Peyer's patch (tissue), 4 donors: Measurements from ENCODE around the gene PLA2G12A.

Experiments
- POLR2A ChIP-seq, 2 donors: fragments of 450-650 bp; IDR thresholded peaks; one replicate each; pipeline ENCODE4 v1.5.1; 2017; ENCODE audit warnings: antibody characterized with exemption in 2 of 2, mild to moderate bottlenecking in 2 of 2, moderate library complexity in 2 of 2
- TF ChIP-seq, protein P1 (sequence below), 6 experiments: fragments of 450-650 bp in 4 of 6; fragments of 200-600 bp in 2 of 6; sonication (generic) in 1 of 6; IDR thresholded peaks; one replicate each; pipeline ENCODE4 v1.5.1; 2017 to 2019; ENCODE audit warnings: antibody characterized with exemption in 6 of 6, mild to moderate bottlenecking in 3 of 6, moderate library complexity in 1 of 6

DNA sequence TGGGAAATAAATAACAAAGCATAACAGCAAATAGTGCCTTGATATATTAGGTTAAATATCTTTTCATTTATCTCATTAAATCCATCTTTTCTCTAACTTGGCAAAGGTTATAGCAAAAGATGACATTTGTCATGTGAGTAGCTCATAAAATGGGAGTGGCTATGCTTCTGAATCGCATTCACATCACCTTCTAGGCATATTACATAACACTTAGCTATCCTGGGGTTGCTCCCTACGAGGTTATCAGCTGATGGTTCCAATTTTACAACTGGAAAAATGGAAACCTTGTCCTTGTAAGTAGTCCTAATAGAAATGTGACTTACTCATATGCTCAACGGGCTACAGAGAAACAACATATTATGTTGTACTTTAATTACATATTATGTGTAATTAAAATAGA is 16.4 kb downstream of the PLA2G12A start:
- TF ChIP-seq, protein P1, sequence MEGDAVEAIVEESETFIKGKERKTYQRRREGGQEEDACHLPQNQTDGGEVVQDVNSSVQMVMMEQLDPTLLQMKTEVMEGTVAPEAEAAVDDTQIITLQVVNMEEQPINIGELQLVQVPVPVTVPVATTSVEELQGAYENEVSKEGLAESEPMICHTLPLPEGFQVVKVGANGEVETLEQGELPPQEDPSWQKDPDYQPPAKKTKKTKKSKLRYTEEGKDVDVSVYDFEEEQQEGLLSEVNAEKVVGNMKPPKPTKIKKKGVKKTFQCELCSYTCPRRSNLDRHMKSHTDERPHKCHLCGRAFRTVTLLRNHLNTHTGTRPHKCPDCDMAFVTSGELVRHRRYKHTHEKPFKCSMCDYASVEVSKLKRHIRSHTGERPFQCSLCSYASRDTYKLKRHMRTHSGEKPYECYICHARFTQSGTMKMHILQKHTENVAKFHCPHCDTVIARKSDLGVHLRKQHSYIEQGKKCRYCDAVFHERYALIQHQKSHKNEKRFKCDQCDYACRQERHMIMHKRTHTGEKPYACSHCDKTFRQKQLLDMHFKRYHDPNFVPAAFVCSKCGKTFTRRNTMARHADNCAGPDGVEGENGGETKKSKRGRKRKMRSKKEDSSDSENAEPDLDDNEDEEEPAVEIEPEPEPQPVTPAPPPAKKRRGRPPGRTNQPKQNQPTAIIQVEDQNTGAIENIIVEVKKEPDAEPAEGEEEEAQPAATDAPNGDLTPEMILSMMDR (IDR thresholded peaks at IDR 0.05), result no peak
- no peak for TF ChIP-seq POLR2A (IDR thresholded peaks at IDR 0.05)
